ENCODE data around the gene AOAH. TPM values are rescaled to one million over a fixed set of nuclear protein-coding genes. Genes with fewer than 3 reads are reported as not detected.

Gene AOAH
- total and polyA plus RNA-seq, 12 donors = 3.4 to 52.0 (median 13.6) TPM

DNA sequence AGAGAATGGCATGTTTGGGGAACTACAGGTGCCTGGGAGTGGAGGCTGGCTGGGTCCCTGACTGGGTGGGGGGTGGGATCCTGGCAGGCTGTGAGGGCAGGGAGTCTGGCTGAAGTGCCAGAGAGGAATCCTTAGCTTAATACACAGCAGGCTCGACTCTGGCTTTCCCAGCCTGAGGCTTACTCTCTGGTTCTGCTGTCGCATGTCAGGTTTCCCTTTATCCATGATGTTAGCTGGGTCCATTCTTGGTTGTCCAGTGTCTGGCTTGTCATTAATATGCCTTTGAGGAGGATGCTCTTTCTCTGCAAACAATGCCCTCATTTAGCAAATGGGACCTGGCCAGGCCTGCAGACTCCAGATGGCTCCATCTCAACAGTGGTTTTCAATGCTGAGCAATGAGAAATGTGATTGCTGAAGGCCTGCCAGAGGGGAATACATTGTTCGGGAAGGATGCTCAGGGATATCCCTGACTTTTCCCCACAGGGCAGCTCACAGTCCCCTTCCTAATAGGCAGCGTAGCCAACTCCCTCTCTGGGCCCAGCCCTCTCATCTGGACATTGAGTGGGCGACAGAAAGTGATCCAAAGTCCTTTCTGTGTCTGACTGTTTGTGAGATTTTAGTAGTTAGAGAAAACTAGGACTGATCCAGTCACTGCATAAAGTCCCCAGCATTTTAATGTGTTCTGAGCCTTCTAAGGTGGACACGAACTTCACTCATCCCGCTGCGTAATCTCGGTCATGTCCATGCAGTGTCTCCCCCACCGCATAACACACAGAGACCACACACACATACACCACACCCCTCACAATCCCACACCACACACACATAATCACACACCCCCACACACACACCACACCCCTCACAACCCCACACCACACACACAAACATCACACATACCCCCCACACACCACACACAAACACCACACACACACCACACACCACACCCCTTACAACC lies 209.7 kb downstream of the AOAH start:
- no peaks in the 10 kb centered on the region for H3K36me3 ChIP-seq (replicated peaks in 1 of 2)
- DNase-seq = peak in 1 of 7 donors; percentile 37
- 86 to 90% (median 89%) methylated on average over 10 of the region's 10 CpGs for WGBS, 4 donors
- H3K27me3 ChIP-seq = no peaks in the 10 kb centered on the region
- no peaks in the 10 kb centered on the region for H3K4me1 ChIP-seq (replicated peaks in 1 of 2)
- TF ChIP-seq CTCF (IDR thresholded peaks at IDR 0.05) (no peak), POLR2A (IDR thresholded peaks at IDR 0.05) (no peak)
- intact Hi-C loops (cut with DNase I) = no loop called here
- no peak overlapping the region for H3K27ac ChIP-seq
- no peak overlapping the region for H3K4me3 ChIP-seq
- no peaks in the 10 kb centered on the region for H3K9me3 ChIP-seq (replicated peaks in 1 of 3)

DNA sequence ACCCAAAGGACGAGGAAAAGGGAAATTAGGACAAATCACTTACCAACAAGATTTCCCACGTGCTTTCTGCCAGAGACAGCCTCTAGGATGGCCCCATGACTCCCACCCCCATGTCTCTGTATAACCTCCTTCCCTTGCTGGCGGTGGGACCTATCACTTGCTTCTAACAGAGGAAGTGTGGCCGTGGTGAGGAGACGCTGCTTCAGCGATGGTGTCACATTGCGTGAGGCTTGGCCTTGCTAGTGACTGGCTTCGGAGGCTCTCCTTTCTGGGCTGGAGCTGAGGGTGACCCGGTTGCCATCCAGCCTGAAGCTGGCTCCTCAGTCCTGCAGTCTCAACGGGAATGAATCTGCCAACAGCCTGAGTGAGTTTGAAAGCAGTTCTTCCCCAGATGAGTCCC lies 210.9 kb downstream of the AOAH start:
- peak in 1 of 7 donors; percentile 38 for DNase-seq
- Histone ChIP-seq H3K4me1 (replicated peaks in 1 of 2) (no peaks in the 10 kb centered on the region), H3K9me3 (replicated peaks in 1 of 3) (no peaks in the 10 kb centered on the region), H3K27ac (no peak overlapping the region), H3K36me3 (replicated peaks in 1 of 2) (no peaks in the 10 kb centered on the region), H3K27me3 (no peaks in the 10 kb centered on the region), H3K4me3 (no peak overlapping the region)
- TF ChIP-seq POLR2A (IDR thresholded peaks at IDR 0.05) = no peak
- no peak for TF ChIP-seq CTCF (IDR thresholded peaks at IDR 0.05)
- intact Hi-C loops (cut with DNase I) = no loop called here
- 93 to 99% (median 95%) methylated on average over 6 to 10 of the region's 10 CpGs for WGBS, 4 donors

DNA sequence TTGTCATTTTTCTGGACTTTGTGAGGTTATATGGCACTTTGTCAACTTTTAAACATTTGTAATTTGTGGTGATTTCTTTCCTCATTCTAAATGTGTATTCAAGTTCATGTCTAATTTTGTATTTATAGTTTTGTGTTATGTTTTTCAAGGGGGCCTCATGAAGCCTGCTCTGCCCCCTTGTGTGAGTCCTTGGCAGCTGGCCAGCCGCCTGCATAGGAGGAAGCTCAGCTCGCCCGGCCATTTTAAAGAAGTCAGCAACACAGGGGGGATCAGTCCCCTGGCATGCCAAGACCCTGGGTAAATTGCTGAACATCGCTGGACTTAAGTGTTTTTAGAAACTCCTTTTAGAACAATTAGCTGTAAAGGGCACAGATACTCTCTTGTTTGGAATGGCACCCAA lies 211.7 kb downstream of the AOAH start:
- Histone ChIP-seq H3K4me1 (replicated peaks in 1 of 2) (no peaks in the 10 kb centered on the region), H3K27ac (no peak overlapping the region), H3K27me3 (no peaks in the 10 kb centered on the region), H3K36me3 (replicated peaks in 1 of 2) (no peaks in the 10 kb centered on the region), H3K4me3 (no peak overlapping the region), H3K9me3 (replicated peaks in 1 of 3) (no peaks in the 10 kb centered on the region)
- 75 to 82% (median 79%) methylated on average over 4 of the region's 4 CpGs for WGBS, 4 donors
- intact Hi-C loops (cut with DNase I) = no loop called here
- TF ChIP-seq POLR2A (IDR thresholded peaks at IDR 0.05) (no peak), CTCF (IDR thresholded peaks at IDR 0.05) (no peak)
- DNase-seq = peak in 1 of 7 donors; percentile 34

- TF ChIP-seq POLR2A (IDR thresholded peaks at IDR 0.05) (no peak), CTCF (IDR thresholded peaks at IDR 0.05) (no peak)
- Histone ChIP-seq H3K4me3 (no peak overlapping the region), H3K27ac (no peak overlapping the region), H3K36me3 (replicated peaks in 1 of 2) (no peaks in the 10 kb centered on the region), H3K9me3 (replicated peaks in 1 of 3) (no peaks in the 10 kb centered on the region), H3K4me1 (replicated peaks in 1 of 2) (no peaks in the 10 kb centered on the region), H3K27me3 (no peaks in the 10 kb centered on the region)
- intact Hi-C loops (cut with DNase I) = no loop called here
- 84 to 89% (median 86%) methylated on average over 9 of the region's 9 CpGs for WGBS, 4 donors
- peak in 1 of 7 donors; percentile 14 for DNase-seq
Measured at GRCh38 chr7:36509962-36510361, 214.3 kb downstream of the AOAH start.

Measured in adrenal gland (tissue), 12 donors.